C4-2B (cell line): ENCODE results near the gene HSPA12A.

ENCODE experiments used
- H3K27ac ChIP-seq: fragments of 450-650 bp; 2 replicates; pipeline ENCODE4 v1.5.1; 2017
- CTCF ChIP-seq: fragments of 450-650 bp; conservative IDR thresholded peaks from 2 replicates; pipeline ENCODE4 v1.5.1; 2017; ENCODE audit warnings: mild to moderate bottlenecking
- ZFX ChIP-seq: fragments of 450-650 bp; IDR thresholded peaks from 2 replicates; pipeline ENCODE4 v1.6.1; 2017

The HSPA12A gene

GRCh38 chr10:116699471-116700150, 42.8 kb downstream of the HSPA12A start:
- no peak overlapping the region for H3K27ac ChIP-seq
- TF ChIP-seq ZFX (no peak), CTCF (no peak)

GRCh38 chr10:116699049-116699448, 43.3 kb downstream of the HSPA12A start:
- TF ChIP-seq CTCF: no peak
- no peak for TF ChIP-seq ZFX
- H3K27ac ChIP-seq: no peak overlapping the region

- TF ChIP-seq ZFX (no peak), CTCF (no peak; the same call in 1 of the 2 replicates)
- H3K27ac ChIP-seq: no peak overlapping the region
Measured at GRCh38 chr10:116698364-116698763, 44.0 kb downstream of the HSPA12A start.

- TF ChIP-seq CTCF: no peak
- TF ChIP-seq ZFX: no peak
- H3K27ac ChIP-seq: no peak overlapping the region
Measured at GRCh38 chr10:116697816-116698215, 44.5 kb downstream of the HSPA12A start.

GRCh38 chr10:116696919-116697318, 45.4 kb downstream of the HSPA12A start:
- no peak overlapping the region for H3K27ac ChIP-seq
- no peak for TF ChIP-seq CTCF
- TF ChIP-seq ZFX: no peak

- H3K27ac ChIP-seq: no peak overlapping the region
- TF ChIP-seq CTCF: no peak
- TF ChIP-seq ZFX: no peak
Measured at GRCh38 chr10:116694927-116695268, 47.5 kb downstream of the HSPA12A start.

- TF ChIP-seq ZFX (no peak), CTCF (no peak)
Measured at GRCh38 chr10:116694243-116694926, 48.0 kb downstream of the HSPA12A start.

More at GRCh38 chr10:116694243-116694926, 48.0 kb downstream of the HSPA12A start:
- H3K27ac ChIP-seq: no peak overlapping the region
